Hindlimb muscle (tissue), 1 donor: ENCODE results near the gene ITGB2. TPM values are rescaled to one million over a fixed set of nuclear protein-coding genes. Genes with fewer than 3 reads are reported as not detected.

Experiments used
- DNase-seq: peaks from one replicate; pipeline ENCODE4 v3.0.0-alpha.2; 2013
- polyA plus RNA-seq: library from polyadenylated mRNA; unstranded; fragments of 120-200 nt; gene quantifications from one replicate; pipeline ENCODE4 v1.2.1, GENCODE V29; 2013; ENCODE audit not compliant: insufficient read length

ITGB2 gene
- polyA plus RNA-seq, 1 donor, result 21.0 TPM

GRCh38 chr21:44955141-44955797 is 34.6 kb upstream of the ITGB2 start:
- DNase-seq, result no peak

- no peak for DNase-seq
Observed at GRCh38 chr21:44954281-44954771, 33.6 kb upstream of the ITGB2 start.

GRCh38 chr21:44953628-44954021 is 32.9 kb upstream of the ITGB2 start:
- DNase-seq, result no peak

GRCh38 chr21:44952929-44953627 is 32.4 kb upstream of the ITGB2 start:
- DNase-seq, result no peak

- no peak for DNase-seq
Observed at GRCh38 chr21:44952116-44952928, 31.6 kb upstream of the ITGB2 start.

GRCh38 chr21:44951186-44951915 is 30.7 kb upstream of the ITGB2 start:
- no peak for DNase-seq

GRCh38 chr21:44950351-44950750 is 29.7 kb upstream of the ITGB2 start:
- no peak for DNase-seq

- peak; percentile 84 for DNase-seq
Observed at GRCh38 chr21:44949779-44950198, 29.1 kb upstream of the ITGB2 start.

- DNase-seq, result no peak
Observed at GRCh38 chr21:44949161-44949778, 28.6 kb upstream of the ITGB2 start.

GRCh38 chr21:44948426-44949120 is 27.9 kb upstream of the ITGB2 start:
- DNase-seq, result no peak

- DNase-seq, result no peak
Observed at GRCh38 chr21:44947930-44948331, 27.2 kb upstream of the ITGB2 start.

- no peak for DNase-seq
Observed at GRCh38 chr21:44947111-44947929, 26.6 kb upstream of the ITGB2 start.

GRCh38 chr21:44946254-44947041 is 25.7 kb upstream of the ITGB2 start:
- no peak for DNase-seq

- no peak for DNase-seq
Observed at GRCh38 chr21:44944596-44944995, 23.9 kb upstream of the ITGB2 start.

- no peak for DNase-seq
Observed at GRCh38 chr21:44943686-44944550, 23.2 kb upstream of the ITGB2 start.

- no peak for DNase-seq
Observed at GRCh38 chr21:44943005-44943685, 22.4 kb upstream of the ITGB2 start.

GRCh38 chr21:44942566-44942965 is 21.9 kb upstream of the ITGB2 start:
- DNase-seq, result no peak

GRCh38 chr21:44941567-44941966 is 20.9 kb upstream of the ITGB2 start:
- DNase-seq, result no peak
